Measurements from ENCODE around the gene CACNA1C. TPM values are rescaled to one million over a fixed set of nuclear protein-coding genes. Genes with fewer than 3 reads are reported as not detected.

CACNA1C gene
- total and polyA plus RNA-seq, 8 donors = 0.31 to 55.8 (median 7.2) TPM

DNA sequence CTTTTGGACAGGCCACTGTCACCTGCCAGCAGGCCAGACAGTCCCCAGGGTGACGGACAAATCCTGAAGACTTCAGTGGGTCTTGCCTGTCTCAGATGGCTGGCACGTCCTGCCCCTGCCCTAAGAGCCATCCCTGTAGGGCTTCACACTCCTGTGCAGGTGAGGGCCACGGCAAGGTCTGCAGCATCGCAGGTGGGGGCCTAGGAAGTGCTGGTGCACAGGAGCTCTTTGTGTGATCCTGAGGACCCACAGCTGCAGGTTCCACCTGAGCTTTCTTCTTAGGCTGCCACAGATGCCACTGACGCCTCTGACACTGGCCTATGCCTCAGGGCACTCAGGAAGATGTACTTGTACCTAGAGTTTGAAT, 633.5 kb downstream of the CACNA1C start:
- WGBS, 5 donors = 89 to 93% (median 90%) methylated on average over 3 to 5 of the region's 5 CpGs
- TF ChIP-seq POLR2A (IDR thresholded peaks at IDR 0.05) (no peak), EP300 (IDR thresholded peaks at IDR 0.05) (no peak), POLR2AphosphoS5 (IDR thresholded peaks at IDR 0.05) (no peak)
- TF ChIP-seq, protein P1, sequence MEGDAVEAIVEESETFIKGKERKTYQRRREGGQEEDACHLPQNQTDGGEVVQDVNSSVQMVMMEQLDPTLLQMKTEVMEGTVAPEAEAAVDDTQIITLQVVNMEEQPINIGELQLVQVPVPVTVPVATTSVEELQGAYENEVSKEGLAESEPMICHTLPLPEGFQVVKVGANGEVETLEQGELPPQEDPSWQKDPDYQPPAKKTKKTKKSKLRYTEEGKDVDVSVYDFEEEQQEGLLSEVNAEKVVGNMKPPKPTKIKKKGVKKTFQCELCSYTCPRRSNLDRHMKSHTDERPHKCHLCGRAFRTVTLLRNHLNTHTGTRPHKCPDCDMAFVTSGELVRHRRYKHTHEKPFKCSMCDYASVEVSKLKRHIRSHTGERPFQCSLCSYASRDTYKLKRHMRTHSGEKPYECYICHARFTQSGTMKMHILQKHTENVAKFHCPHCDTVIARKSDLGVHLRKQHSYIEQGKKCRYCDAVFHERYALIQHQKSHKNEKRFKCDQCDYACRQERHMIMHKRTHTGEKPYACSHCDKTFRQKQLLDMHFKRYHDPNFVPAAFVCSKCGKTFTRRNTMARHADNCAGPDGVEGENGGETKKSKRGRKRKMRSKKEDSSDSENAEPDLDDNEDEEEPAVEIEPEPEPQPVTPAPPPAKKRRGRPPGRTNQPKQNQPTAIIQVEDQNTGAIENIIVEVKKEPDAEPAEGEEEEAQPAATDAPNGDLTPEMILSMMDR (IDR thresholded peaks at IDR 0.05) = no peak
- Histone ChIP-seq H3K36me3 (peaks cover 14 to 83% (median 28%) of the 10 kb centered on the region in 4 donors), H3K27ac (no peak overlapping the region), H3K4me1 (peaks cover 0 to 17% (median 11%) of the 10 kb centered on the region in 4 donors), H3K4me3 (no peak overlapping the region), H3K9me3 (no peaks in the 10 kb centered on the region), H3K27me3 (peaks cover 0 to 2% (median 0%) of the 10 kb centered on the region in 3 donors)
- intact Hi-C loops (cut with DNase I; ENCODE audit: low total_unique reads) = no loop called here
- DNase-seq = no peak

DNA sequence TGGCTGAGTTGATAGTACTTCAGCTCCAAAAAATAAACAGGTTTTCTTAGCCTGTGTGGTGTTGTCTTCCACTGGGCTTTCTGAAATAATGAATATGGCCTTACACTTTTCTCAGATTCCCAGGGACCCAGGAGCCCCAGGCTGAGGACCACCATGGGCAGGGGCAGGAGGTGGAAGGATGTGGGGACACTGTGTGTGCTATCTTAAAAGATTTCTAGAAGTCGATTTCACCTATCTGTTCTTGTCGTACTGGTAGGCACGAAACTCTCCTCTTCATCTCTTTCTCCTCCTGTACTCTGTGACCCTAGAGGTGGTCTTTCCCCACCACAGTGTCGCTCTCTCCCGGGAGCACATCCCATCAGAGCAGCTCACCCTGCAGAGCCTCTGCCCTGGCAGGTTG, 634.3 kb downstream of the CACNA1C start:
- Histone ChIP-seq H3K9me3 (no peaks in the 10 kb centered on the region), H3K4me3 (no peak overlapping the region), H3K4me1 (peaks cover 0 to 23% (median 18%) of the 10 kb centered on the region in 4 donors), H3K27ac (no peak overlapping the region), H3K36me3 (peaks cover 14 to 77% (median 28%) of the 10 kb centered on the region in 4 donors), H3K27me3 (peaks cover 0 to 6% (median 0%) of the 10 kb centered on the region in 3 donors)
- intact Hi-C loops (cut with DNase I; ENCODE audit: low total_unique reads) = no loop called here
- no peak for DNase-seq
- 90 to 96% (median 94%) methylated on average over 5 of the region's 5 CpGs for WGBS, 5 donors
- TF ChIP-seq POLR2AphosphoS5 (IDR thresholded peaks at IDR 0.05) (no peak), POLR2A (IDR thresholded peaks at IDR 0.05) (no peak), EP300 (IDR thresholded peaks at IDR 0.05) (no peak)
- TF ChIP-seq, protein P1 (IDR thresholded peaks at IDR 0.05) = no peak

DNA sequence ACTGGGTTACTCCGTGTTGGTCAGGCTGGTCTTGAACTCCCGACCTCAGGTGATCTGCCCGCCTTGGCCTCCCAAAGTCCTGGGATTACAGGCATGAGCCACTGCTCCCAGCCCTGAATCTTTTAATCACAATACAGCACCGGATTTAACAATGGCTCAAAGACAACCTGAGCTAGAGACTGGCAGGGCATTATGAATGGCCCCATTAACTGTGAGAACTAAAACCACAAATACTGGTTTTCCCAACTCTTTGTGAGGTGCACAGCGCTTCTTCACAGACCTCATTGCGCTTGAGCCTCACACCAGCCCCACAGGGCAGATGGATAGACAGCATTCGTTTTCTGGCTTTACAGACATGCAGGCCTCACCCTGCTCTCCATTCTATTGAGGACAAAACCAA, 634.9 kb downstream of the CACNA1C start:
- H3K4me3 ChIP-seq = no peak overlapping the region
- H3K27ac ChIP-seq = no peak overlapping the region
- no peak for DNase-seq
- peaks cover 0 to 24% (median 20%) of the 10 kb centered on the region in 4 donors for H3K4me1 ChIP-seq
- intact Hi-C loops (cut with DNase I; ENCODE audit: low total_unique reads) = no loop called here
- no peak for TF ChIP-seq POLR2AphosphoS5 (IDR thresholded peaks at IDR 0.05)
- TF ChIP-seq, protein P1 (IDR thresholded peaks at IDR 0.05) = no peak
- no peak for TF ChIP-seq POLR2A (IDR thresholded peaks at IDR 0.05)
- 81 to 97% (median 89%) methylated on average over 7 of the region's 7 CpGs for WGBS, 5 donors
- H3K9me3 ChIP-seq = no peaks in the 10 kb centered on the region
- peaks cover 0 to 6% (median 0%) of the 10 kb centered on the region in 3 donors for H3K27me3 ChIP-seq
- H3K36me3 ChIP-seq = peaks cover 14 to 71% (median 28%) of the 10 kb centered on the region in 4 donors

DNA sequence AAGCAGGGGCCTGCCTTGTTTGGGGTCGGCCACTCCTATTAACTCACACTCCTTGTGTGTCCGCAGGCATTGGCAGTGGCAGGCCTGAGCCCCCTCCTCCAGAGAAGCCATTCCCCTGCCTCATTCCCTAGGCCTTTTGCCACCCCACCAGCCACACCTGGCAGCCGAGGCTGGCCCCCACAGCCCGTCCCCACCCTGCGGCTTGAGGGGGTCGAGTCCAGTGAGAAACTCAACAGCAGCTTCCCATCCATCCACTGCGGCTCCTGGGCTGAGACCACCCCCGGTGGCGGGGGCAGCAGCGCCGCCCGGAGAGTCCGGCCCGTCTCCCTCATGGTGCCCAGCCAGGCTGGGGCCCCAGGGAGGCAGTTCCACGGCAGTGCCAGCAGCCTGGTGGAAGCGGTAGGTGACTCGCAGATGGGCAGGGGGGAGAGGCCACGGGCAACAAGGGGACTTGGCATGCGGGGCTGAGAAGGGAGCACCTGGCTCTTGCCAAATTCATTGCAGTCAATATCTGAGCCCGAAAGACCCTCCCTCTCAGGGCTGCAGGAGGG, 635.7 kb downstream of the CACNA1C start:
- TF ChIP-seq POLR2AphosphoS5 (IDR thresholded peaks at IDR 0.05) = no peak
- Histone ChIP-seq H3K27ac (no peak overlapping the region), H3K4me3 (no peak overlapping the region), H3K4me1 (peaks cover 0 to 28% (median 16%) of the 10 kb centered on the region in 4 donors), H3K27me3 (peaks cover 0 to 6% (median 0%) of the 10 kb centered on the region in 3 donors), H3K36me3 (peaks cover 14 to 64% (median 28%) of the 10 kb centered on the region in 4 donors), H3K9me3 (no peaks in the 10 kb centered on the region)
- WGBS, 5 donors = 92 to 98% (median 93%) methylated on average over 7 to 20 of the region's 20 CpGs
- intact Hi-C loops (cut with DNase I; ENCODE audit: low total_unique reads) = no loop called here
- DNase-seq = no peak

DNA sequence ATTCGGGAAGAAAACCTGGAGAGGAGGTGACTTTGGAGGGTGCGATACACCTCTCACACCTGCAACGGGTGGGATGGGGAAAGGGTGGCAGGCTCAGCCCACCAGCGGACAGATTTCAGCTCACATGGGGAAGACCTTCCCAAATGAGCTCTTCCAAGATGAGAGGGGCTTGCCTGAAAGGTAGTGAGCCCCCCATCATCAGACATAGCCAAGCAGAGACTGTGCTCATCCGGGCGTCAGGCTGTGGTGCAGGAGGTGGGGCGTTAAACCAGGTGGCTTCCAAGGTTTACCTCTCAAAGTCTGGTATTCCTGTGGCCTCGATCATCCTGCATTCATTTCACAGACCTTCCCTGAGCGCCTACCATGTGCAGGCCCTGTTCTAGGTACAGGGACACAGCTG, 636.6 kb downstream of the CACNA1C start:
- no peaks in the 10 kb centered on the region for H3K9me3 ChIP-seq
- peaks cover 0 to 6% (median 0%) of the 10 kb centered on the region in 3 donors for H3K27me3 ChIP-seq
- DNase-seq = no peak
- H3K36me3 ChIP-seq = peaks cover 14 to 59% (median 28%) of the 10 kb centered on the region in 4 donors
- no peak overlapping the region for H3K4me3 ChIP-seq
- intact Hi-C loops (cut with DNase I; ENCODE audit: low total_unique reads) = no loop called here
- WGBS, 5 donors = 84 to 97% (median 93%) methylated on average over 9 of the region's 9 CpGs
- H3K27ac ChIP-seq = no peak overlapping the region
- TF ChIP-seq EP300 (IDR thresholded peaks at IDR 0.05) (no peak), POLR2AphosphoS5 (IDR thresholded peaks at IDR 0.05) (no peak), POLR2A (IDR thresholded peaks at IDR 0.05) (no peak)
- TF ChIP-seq, protein P1 (IDR thresholded peaks at IDR 0.05) = no peak
- H3K4me1 ChIP-seq = peaks cover 0 to 24% (median 15%) of the 10 kb centered on the region in 4 donors
